GM12801 (cell line): ENCODE measurements around the gene CLK2.

Experiments
- CTCF ChIP-seq: IDR thresholded peaks from one replicate; pipeline ENCODE4 v1.5.1; 2011; ENCODE audit warnings: control low read depth; ENCODE audit not compliant: insufficient read length; ENCODE audit errors: extremely low read depth

CLK2 gene

GRCh38 chr1:155295183-155295941, 22.1 kb upstream of the CLK2 start:
- TF ChIP-seq CTCF = no peak

DNA sequence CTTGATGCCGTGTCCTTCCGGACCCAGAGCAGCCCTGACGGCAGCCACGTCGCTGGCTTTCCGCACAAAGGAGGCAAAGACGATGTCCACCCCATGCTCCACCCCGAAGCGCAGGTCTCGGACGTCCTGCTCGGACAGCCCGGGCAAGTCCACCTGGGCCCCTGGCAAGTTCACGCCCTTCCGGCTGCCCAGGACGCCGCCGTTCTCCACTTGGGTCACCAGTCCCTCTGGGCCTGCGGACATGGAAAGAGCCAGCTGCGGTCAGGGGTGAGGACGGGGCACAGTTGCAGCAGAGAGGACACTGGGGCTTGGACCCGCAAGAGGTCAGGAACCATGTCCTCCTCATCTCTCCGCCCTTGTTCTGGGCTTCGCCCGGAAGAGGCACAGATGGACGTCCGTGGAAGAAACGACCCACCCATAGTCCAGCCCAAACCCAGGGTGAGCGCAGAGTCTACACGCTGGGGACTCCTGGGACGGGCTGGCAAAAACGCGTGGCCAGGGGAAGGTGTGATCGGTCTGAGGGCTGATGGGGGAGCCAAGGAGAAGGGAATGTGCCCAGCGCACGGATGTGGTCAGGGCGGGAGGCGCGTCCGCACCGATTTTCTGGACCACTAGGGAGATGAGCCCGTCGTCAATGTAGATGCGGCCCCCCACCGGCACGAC, 21.3 kb upstream of the CLK2 start:
- TF ChIP-seq CTCF = no peak

- TF ChIP-seq CTCF = no peak
Measured at GRCh38 chr1:155293086-155293749, 19.9 kb upstream of the CLK2 start.

GRCh38 chr1:155287987-155288543, 14.8 kb upstream of the CLK2 start:
- no peak for TF ChIP-seq CTCF

- no peak for TF ChIP-seq CTCF
Measured at GRCh38 chr1:155286544-155286943, 13.2 kb upstream of the CLK2 start.

DNA sequence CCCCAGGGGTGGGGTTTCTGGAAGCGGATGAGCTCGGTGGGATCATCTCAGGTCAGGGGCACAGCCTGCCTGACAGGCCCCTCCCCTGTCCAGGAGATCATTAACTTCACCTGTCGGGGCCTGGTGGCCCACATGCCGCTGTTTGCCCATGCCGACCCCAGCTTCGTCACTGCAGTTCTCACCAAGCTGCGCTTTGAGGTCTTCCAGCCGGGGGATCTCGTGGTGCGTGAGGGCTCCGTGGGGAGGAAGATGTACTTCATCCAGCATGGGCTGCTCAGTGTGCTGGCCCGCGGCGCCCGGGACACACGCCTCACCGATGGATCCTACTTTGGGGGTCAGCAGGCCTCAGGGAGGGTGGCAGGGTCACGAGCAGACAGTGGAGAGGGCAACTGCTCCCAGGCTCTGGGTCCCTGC, 12.3 kb upstream of the CLK2 start:
- no peak for TF ChIP-seq CTCF

DNA sequence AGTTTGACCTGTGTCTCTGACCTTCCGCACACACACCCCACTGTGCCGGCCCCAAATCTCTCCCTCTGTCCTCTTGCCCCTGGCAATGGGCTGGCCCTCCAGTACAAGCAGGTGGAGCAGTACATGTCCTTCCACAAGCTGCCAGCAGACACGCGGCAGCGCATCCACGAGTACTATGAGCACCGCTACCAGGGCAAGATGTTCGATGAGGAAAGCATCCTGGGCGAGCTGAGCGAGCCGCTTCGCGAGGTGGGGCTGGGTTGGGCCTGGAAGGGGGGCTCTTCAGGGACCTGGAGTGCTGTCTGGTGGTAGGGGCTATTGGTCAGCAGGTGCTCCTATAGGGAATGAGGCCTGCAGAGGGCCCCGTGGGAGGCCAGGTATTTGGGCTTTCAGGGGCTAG, 11.8 kb upstream of the CLK2 start:
- TF ChIP-seq CTCF = no peak
